ENCODE data around the gene FMNL2. TPM values are rescaled to one million over a fixed set of nuclear protein-coding genes. Genes with fewer than 3 reads are reported as not detected.
"Not testable (repeated sequence)": the region's sequence is repeated elsewhere in the genome, so short reads cannot be mapped to it uniquely, and the experiment has no call there.

FMNL2 gene
- total RNA-seq, 1 experiment from 2014 or later: 1.7 TPM

- DNase-seq (ENCODE audit: low spot score): no peak
Observed at GRCh38 chr2:152375174-152375573, 40.2 kb downstream of the FMNL2 start.

GRCh38 chr2:152376385-152376784 is 41.4 kb downstream of the FMNL2 start:
- DNase-seq (ENCODE audit: low spot score): no peak

- DNase-seq (ENCODE audit: low spot score): no peak
Observed at GRCh38 chr2:152376968-152377367, 42.0 kb downstream of the FMNL2 start.

GRCh38 chr2:152379089-152379488 is 44.1 kb downstream of the FMNL2 start:
- no peak for DNase-seq (ENCODE audit: low spot score)

- DNase-seq (ENCODE audit: low spot score): no peak
Observed at GRCh38 chr2:152380261-152381055, 45.5 kb downstream of the FMNL2 start.

GRCh38 chr2:152383702-152384101 is 48.7 kb downstream of the FMNL2 start:
- no peak for DNase-seq (ENCODE audit: low spot score)

- no peak for DNase-seq (ENCODE audit: low spot score)
Observed at GRCh38 chr2:152384992-152385391, 50.0 kb downstream of the FMNL2 start.

GRCh38 chr2:152385650-152386049 is 50.7 kb downstream of the FMNL2 start:
- DNase-seq (ENCODE audit: low spot score): no peak

- DNase-seq (ENCODE audit: low spot score): no peak
Observed at GRCh38 chr2:152386266-152386665, 51.3 kb downstream of the FMNL2 start.

- no peak for DNase-seq (ENCODE audit: low spot score)
Observed at GRCh38 chr2:152387041-152387440, 52.1 kb downstream of the FMNL2 start.

GRCh38 chr2:152388269-152388668 is 53.3 kb downstream of the FMNL2 start:
- DNase-seq (ENCODE audit: low spot score): not testable (repeated sequence)

- no peak for DNase-seq (ENCODE audit: low spot score)
Observed at GRCh38 chr2:152389483-152389882, 54.5 kb downstream of the FMNL2 start.

GRCh38 chr2:152390837-152391236 is 55.9 kb downstream of the FMNL2 start:
- DNase-seq (ENCODE audit: low spot score): no peak

GRCh38 chr2:152391318-152391717 is 56.3 kb downstream of the FMNL2 start:
- DNase-seq (ENCODE audit: low spot score): no peak

- no peak for DNase-seq (ENCODE audit: low spot score)
Observed at GRCh38 chr2:152393377-152393776, 58.4 kb downstream of the FMNL2 start.

GRCh38 chr2:152394326-152394725 is 59.4 kb downstream of the FMNL2 start:
- no peak for DNase-seq (ENCODE audit: low spot score)

GRCh38 chr2:152395103-152395502 is 60.1 kb downstream of the FMNL2 start:
- DNase-seq (ENCODE audit: low spot score): no peak

GRCh38 chr2:152395572-152395971 is 60.6 kb downstream of the FMNL2 start:
- DNase-seq (ENCODE audit: low spot score): no peak

- DNase-seq (ENCODE audit: low spot score): no peak
Observed at GRCh38 chr2:152396051-152396511, 61.1 kb downstream of the FMNL2 start.

- DNase-seq (ENCODE audit: low spot score): no peak
Observed at GRCh38 chr2:152396763-152397162, 61.8 kb downstream of the FMNL2 start.

- no peak for DNase-seq (ENCODE audit: low spot score)
Observed at GRCh38 chr2:152399003-152399402, 64.0 kb downstream of the FMNL2 start.

GRCh38 chr2:152400607-152401214 is 65.7 kb downstream of the FMNL2 start:
- no peak for DNase-seq (ENCODE audit: low spot score)

Data from HT-29 (cell line).